ENCODE results near the gene LDLRAD4. TPM values are rescaled to one million over a fixed set of nuclear protein-coding genes. Genes with fewer than 3 reads are reported as not detected.

LDLRAD4 gene
- total and polyA plus RNA-seq, 2 experiments from 2014 or later, result 0.73 to 1.9 TPM

DNA sequence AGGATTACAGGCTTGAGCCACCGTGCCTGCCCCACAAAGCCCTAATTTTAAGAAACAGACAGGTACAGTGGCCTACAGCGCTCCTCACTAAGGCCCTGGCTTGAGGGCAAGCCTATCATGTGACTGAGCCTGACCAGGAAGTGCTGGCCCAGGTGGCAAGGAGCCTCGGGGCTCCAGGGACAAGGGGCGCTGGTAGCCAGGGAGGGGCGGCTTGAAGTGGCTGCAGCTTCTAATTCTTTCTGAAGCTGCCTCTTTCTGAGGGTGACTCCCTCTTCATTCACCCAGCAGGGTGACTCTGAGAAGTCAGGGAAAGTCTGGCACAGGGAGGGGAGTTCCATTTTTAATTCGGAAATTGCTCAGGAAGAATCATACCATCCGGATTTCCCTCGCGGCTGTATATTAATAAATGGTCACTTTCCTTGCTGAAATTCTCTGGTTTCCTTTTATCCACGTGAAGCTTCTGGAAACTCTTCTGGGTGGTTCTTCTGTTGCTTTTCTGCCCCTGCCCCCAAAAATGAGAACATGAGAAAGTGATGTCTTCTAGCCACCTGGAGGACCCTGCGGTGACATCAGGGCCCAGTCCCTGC, 392.1 kb downstream of the LDLRAD4 start:
- no peak overlapping the region; the same call in 1 of the 2 replicates for H3K4me2 ChIP-seq
- H3K9me3 Mint-ChIP-seq, result no peaks in the 10 kb centered on the region
- H3K4me3 ChIP-seq, result no peak overlapping the region
- H3K79me2 ChIP-seq (replicated peaks; ENCODE audit: insufficient read depth), result no peaks in the 10 kb centered on the region
- no peak overlapping the region for H2AFZ ChIP-seq
- ATAC-seq, result peak; percentile 16; the same call in 1 of the 3 replicates
- H3K36me3 Mint-ChIP-seq (ENCODE audit: low read depth), result no peaks in the 10 kb centered on the region
- peaks cover 11% of the 10 kb centered on the region for H3K4me1 ChIP-seq (ENCODE audit: insufficient read depth)
- DNase-seq (ENCODE audit: low spot score), result no peak
- no peaks in the 10 kb centered on the region for H4K20me1 ChIP-seq (replicated peaks; ENCODE audit: insufficient read depth)
- no peaks in the 10 kb centered on the region; the same call in 1 of the 2 replicates for H3K27me3 ChIP-seq (ENCODE audit: insufficient read depth)
- H3F3A ChIP-seq (replicated peaks; ENCODE audit: low read depth), result no peaks in the 10 kb centered on the region
- H3K9me2 ChIP-seq (ENCODE audit: insufficient read depth), result no peaks in the 10 kb centered on the region
- no peaks in the 10 kb centered on the region for H3K36me3 ChIP-seq (ENCODE audit: insufficient read depth)
- peaks cover 17% of the 10 kb centered on the region for H3K4me1 Mint-ChIP-seq
- no peak overlapping the region for H3K27ac ChIP-seq (ENCODE audit: low read depth)
- peak overlapping the region; percentile 59; the same call in 2 of the 3 replicates for H3K4me3 Mint-ChIP-seq
- no peak for TF ChIP-seq STAT1 (IDR thresholded peaks at IDR 0.05; ENCODE audit: unreplicated experiment)
- TF ChIP-seq, protein P1, sequence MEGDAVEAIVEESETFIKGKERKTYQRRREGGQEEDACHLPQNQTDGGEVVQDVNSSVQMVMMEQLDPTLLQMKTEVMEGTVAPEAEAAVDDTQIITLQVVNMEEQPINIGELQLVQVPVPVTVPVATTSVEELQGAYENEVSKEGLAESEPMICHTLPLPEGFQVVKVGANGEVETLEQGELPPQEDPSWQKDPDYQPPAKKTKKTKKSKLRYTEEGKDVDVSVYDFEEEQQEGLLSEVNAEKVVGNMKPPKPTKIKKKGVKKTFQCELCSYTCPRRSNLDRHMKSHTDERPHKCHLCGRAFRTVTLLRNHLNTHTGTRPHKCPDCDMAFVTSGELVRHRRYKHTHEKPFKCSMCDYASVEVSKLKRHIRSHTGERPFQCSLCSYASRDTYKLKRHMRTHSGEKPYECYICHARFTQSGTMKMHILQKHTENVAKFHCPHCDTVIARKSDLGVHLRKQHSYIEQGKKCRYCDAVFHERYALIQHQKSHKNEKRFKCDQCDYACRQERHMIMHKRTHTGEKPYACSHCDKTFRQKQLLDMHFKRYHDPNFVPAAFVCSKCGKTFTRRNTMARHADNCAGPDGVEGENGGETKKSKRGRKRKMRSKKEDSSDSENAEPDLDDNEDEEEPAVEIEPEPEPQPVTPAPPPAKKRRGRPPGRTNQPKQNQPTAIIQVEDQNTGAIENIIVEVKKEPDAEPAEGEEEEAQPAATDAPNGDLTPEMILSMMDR (conservative IDR thresholded peaks at IDR 0.05; ENCODE audit: low read depth in 2 of 2), result no peak
- TF ChIP-seq ETS1 (IDR thresholded peaks at IDR 0.05), result no peak
- TF ChIP-seq NANOG (IDR thresholded peaks at IDR 0.05; ENCODE audit: borderline replicate concordance), result no peak
- TF ChIP-seq REST (IDR thresholded peaks at IDR 0.05; ENCODE audit: unreplicated experiment), result no peak
- no peak for TF ChIP-seq EZH2 (IDR thresholded peaks at IDR 0.05; ENCODE audit: low read depth, unreplicated experiment)
- TF ChIP-seq ZNF462 (CRISPR knock-in tag; IDR thresholded peaks at IDR 0.05), result no peak
- no peak for TF ChIP-seq POLR2AphosphoS5 (IDR thresholded peaks at IDR 0.05; ENCODE audit: low read depth)
- no peak for TF ChIP-seq ZNF114 (CRISPR knock-in tag; IDR thresholded peaks at IDR 0.05)
- TF ChIP-seq JUNB (IDR thresholded peaks at IDR 0.05; ENCODE audit: unreplicated experiment), result no peak
- no peak for TF ChIP-seq CREB1 (CRISPR knock-in tag; IDR thresholded peaks at IDR 0.05; ENCODE audit: low read depth)
- no peak for TF ChIP-seq ZNF331 (CRISPR knock-in tag; IDR thresholded peaks at IDR 0.05; ENCODE audit: low read depth)
- no peak for TF ChIP-seq EZH2phosphoT487 (IDR thresholded peaks at IDR 0.05; ENCODE audit: unreplicated experiment)
- H3K27ac Mint-ChIP-seq, result no peak overlapping the region
- H3K27me3 Mint-ChIP-seq (ENCODE audit: insufficient read depth, low read depth, poor library complexity), result peaks cover 35% of the 10 kb centered on the region

Measured in GM23338 (cell line).